AG04449 (cell line): ENCODE data around the gene KIF14.
"Not testable (repeated sequence)": the region's sequence is repeated elsewhere in the genome, so short reads cannot be mapped to it uniquely, and the experiment has no call there.

ENCODE experiments used
- CTCF ChIA-PET: fragments of 350-600 bp; formaldehyde crosslinking; extraction: SDS; loops from one replicate; lab custom pipeline; 2021; ENCODE audit warnings: antibody characterized with exemption; lab: Yijun Ruan, JAX
- POLR2A ChIA-PET: fragments of 400-600, 350-600 bp; formaldehyde crosslinking; extraction: SDS; loops from one replicate; lab custom pipeline; 2020; ENCODE audit warnings: antibody characterized with exemption, inconsistent platforms; lab: Yijun Ruan, JAX
- DNase-seq: peaks from one replicate; pipeline ENCODE4 v3.0.0-alpha.2; 2010; ENCODE audit warnings: low read depth, low spot score
- H3K4me3 ChIP-seq: 2 replicates; pipeline ENCODE4 v1.5.1; 2011; ENCODE audit warnings: low read depth, mild to moderate bottlenecking, control low read depth, low read length
- TF ChIP-seq, protein P1 (sequence below): IDR thresholded peaks from one replicate; pipeline ENCODE4 v1.5.1; 2011; ENCODE audit warnings: mild to moderate bottlenecking, moderate library complexity, low read length, control low read depth, inconsistent platforms; ENCODE audit not compliant: insufficient read depth; ENCODE audit errors: missing control alignments

Gene KIF14

GRCh38 chr1:200638073-200638472 lies 17.5 kb upstream of the KIF14 start:
- ChIA-PET POLR2A (no interaction called here), CTCF (interaction anchor here (5.1 kb wide), 1 partner anchor 15 kb away, joined by 52 read pairs; no protein-coding TSS in a partner anchor)
- DNase-seq = no peak
- H3K4me3 ChIP-seq = no peak overlapping the region
- TF ChIP-seq, protein P1, sequence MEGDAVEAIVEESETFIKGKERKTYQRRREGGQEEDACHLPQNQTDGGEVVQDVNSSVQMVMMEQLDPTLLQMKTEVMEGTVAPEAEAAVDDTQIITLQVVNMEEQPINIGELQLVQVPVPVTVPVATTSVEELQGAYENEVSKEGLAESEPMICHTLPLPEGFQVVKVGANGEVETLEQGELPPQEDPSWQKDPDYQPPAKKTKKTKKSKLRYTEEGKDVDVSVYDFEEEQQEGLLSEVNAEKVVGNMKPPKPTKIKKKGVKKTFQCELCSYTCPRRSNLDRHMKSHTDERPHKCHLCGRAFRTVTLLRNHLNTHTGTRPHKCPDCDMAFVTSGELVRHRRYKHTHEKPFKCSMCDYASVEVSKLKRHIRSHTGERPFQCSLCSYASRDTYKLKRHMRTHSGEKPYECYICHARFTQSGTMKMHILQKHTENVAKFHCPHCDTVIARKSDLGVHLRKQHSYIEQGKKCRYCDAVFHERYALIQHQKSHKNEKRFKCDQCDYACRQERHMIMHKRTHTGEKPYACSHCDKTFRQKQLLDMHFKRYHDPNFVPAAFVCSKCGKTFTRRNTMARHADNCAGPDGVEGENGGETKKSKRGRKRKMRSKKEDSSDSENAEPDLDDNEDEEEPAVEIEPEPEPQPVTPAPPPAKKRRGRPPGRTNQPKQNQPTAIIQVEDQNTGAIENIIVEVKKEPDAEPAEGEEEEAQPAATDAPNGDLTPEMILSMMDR = no peak

GRCh38 chr1:200636681-200637080 lies 16.1 kb upstream of the KIF14 start:
- H3K4me3 ChIP-seq = no peak overlapping the region
- TF ChIP-seq, protein P1 = no peak
- ChIA-PET CTCF (interaction anchor here (1.5 to 5.1 kb wide), 2 partner anchors 14 to 166 kb away, joined by 7 to 52 read pairs; no protein-coding TSS in a partner anchor), POLR2A (no interaction called here)
- no peak for DNase-seq

- DNase-seq = no peak
- TF ChIP-seq, protein P1 = no peak
- no peak overlapping the region for H3K4me3 ChIP-seq
- ChIA-PET POLR2A (interaction anchor here (1.2 kb wide), 1 partner anchor 12 kb away, joined by 5 read pairs; no protein-coding TSS in a partner anchor), CTCF (interaction anchor here (1.4 to 5.1 kb wide), 3 partner anchors 11 to 204 kb away, joined by 5 to 52 read pairs (median 10); no protein-coding TSS in a partner anchor)
Observed at GRCh38 chr1:200634261-200635122, 13.9 kb upstream of the KIF14 start.

DNA sequence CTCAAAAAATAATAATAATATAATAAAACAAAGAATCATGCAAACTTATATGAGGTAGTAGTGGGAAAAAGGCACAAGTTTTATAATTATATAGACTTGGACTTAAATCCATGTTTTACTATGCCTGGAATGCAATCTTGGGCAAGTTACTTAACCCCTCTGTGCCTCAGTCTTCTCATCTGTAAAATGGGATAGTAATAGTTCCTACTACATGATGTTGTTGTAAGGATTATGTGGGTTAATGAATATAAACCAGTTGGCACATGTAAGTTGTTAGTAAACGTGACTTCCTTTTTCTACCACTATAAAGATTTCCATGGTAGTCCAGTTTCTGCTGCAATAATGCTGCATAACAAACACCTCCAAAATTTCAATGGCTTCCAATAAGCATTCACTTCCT lies 10.8 kb upstream of the KIF14 start:
- TF ChIP-seq, protein P1 = no peak
- no peak for DNase-seq
- H3K4me3 ChIP-seq = no peak overlapping the region
- CTCF ChIA-PET = interaction anchor here (1.7 kb wide), 1 partner anchor 9 kb away, joined by 6 read pairs; no protein-coding TSS in a partner anchor
- POLR2A ChIA-PET = no interaction called here

DNA sequence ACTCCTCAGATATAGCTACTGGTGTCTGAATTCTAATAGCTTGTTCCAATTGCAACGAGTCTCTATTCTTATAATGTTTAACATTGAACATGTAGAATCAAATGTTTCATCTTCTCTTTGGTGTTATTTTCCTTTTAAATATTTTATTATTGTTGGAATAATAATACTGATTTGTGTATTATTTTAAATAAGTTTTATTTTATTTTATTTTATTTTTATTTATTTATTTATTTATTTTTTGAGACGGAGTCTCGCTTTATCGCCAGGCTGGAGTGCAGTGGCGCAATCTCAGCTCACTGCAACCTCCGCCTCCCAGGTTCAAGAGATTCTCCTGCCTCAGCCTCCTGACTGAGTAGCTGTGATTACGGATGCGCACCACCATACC lies 10.0 kb upstream of the KIF14 start:
- CTCF ChIA-PET = interaction anchor here (1.2 to 1.7 kb wide), 2 partner anchors 8 to 15 kb away, joined by 3 to 6 read pairs; no protein-coding TSS in a partner anchor
- H3K4me3 ChIP-seq, DNase-seq, POLR2A ChIA-PET: not testable (repeated sequence)

DNA sequence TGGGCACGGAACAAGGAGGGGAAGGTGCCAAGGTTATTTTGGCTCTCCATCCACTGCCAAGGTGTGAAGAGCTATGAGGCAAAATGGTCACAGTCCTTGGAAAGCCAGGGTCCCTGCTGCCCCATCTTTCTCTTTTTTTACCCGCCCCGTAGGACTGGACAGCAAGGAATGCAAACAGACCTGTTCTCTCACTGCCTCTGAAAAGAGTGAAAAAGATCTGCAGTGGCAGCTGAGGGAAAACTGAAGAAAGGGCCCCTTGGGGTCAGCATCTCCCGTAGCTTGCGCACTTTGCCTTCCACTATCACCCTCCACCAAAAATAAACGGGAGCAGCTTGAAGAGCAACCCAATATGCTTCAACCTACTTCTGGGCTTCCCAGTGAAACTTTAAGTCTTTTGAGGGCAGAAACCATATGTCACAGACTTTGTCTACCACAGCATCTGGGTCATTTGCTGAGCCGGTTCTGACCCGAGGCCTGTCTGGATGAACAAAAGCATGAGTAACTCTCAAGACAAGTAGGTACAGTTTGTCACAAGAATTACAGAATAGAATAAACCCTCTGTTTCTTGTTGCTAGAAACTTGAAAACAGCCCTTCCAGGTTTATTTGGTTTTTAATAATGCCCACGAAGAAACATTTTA lies 9.4 kb upstream of the KIF14 start:
- POLR2A ChIA-PET = no interaction called here
- H3K4me3 ChIP-seq = no peak overlapping the region
- no peak for DNase-seq
- TF ChIP-seq, protein P1 = no peak
- CTCF ChIA-PET = interaction anchor here (1.2 to 1.7 kb wide), 2 partner anchors 8 to 16 kb away, joined by 3 to 6 read pairs; no protein-coding TSS in a partner anchor
